SU-DHL-6 (cell line): ENCODE data around the gene FGFRL1.

ENCODE experiments used
- H2AFZ ChIP-seq: fragments of 200-600 bp; sonication (generic); 2 replicates; pipeline ENCODE4 v1.6.1; 2014; ENCODE audit warnings: low read depth, mild to moderate bottlenecking, moderate library complexity, mixed read lengths, antibody characterized with exemption, low read length; ENCODE audit not compliant: severe bottlenecking
- H3F3A ChIP-seq: fragments of 200-600 bp; shearing (Covaris generic); 2 replicates; pipeline ENCODE4 v1.6.0; 2016; ENCODE audit warnings: antibody characterized with exemption, mild to moderate bottlenecking; ENCODE audit not compliant: insufficient read depth
- H3K27ac ChIP-seq: fragments of 200-600 bp; sonication (generic); 2 replicates; pipeline ENCODE4 v1.5.1; 2016; ENCODE audit warnings: low read depth, mild to moderate bottlenecking, low read length, moderate library complexity, mixed read lengths
- H3K27me3 ChIP-seq: fragments of 200-600 bp; sonication (generic), shearing (Covaris generic); 2 replicates; pipeline ENCODE4 v1.6.0; 2014; ENCODE audit warnings: mild to moderate bottlenecking, low read length
- H3K36me3 ChIP-seq: fragments of 200-600 bp; sonication (generic); 2 replicates; pipeline ENCODE4 v1.6.1; 2014; ENCODE audit warnings: mild to moderate bottlenecking, low read length, mixed read lengths
- H3K4me2 ChIP-seq: fragments of 300-600, 200-600 bp; shearing (Covaris generic), sonication (generic); 2 replicates; pipeline ENCODE4 v1.6.0; 2014; ENCODE audit warnings: low read length, low read depth, mild to moderate bottlenecking; ENCODE audit not compliant: poor library complexity, severe bottlenecking
- H3K4me3 ChIP-seq: fragments of 200-600 bp; sonication (generic); 2 replicates; pipeline ENCODE4 v1.5.1; 2014; ENCODE audit warnings: antibody characterized with exemption, low read length, mild to moderate bottlenecking, mixed read lengths; ENCODE audit not compliant: insufficient read depth, poor library complexity, severe bottlenecking
- H3K79me2 ChIP-seq: fragments of 200-600 bp; sonication (generic); 2 replicates; pipeline ENCODE4 v1.6.1; 2014; ENCODE audit warnings: mild to moderate bottlenecking, low read length, moderate library complexity; ENCODE audit not compliant: insufficient read depth
- H3K9ac ChIP-seq: fragments of 200-600 bp; sonication (generic); 2 replicates; pipeline ENCODE4 v1.7.0; 2014; ENCODE audit warnings: mild to moderate bottlenecking, low read length
- H3K9me2 ChIP-seq: fragments of 200-600 bp; sonication (generic); replicated peaks from 2 replicates; pipeline ENCODE4 v1.6.1; 2014; ENCODE audit warnings: low read length; ENCODE audit not compliant: insufficient read depth
- H3K9me3 ChIP-seq: fragments of 200-600 bp; sonication (generic); 2 replicates; pipeline ENCODE4 v1.6.1; 2014; ENCODE audit warnings: low read length, mixed read lengths; ENCODE audit not compliant: insufficient read depth
- H4K20me1 ChIP-seq: fragments of 200-600 bp; sonication (generic); 2 replicates; pipeline ENCODE4 v1.6.1; 2014; ENCODE audit warnings: low read depth, mild to moderate bottlenecking, antibody characterized with exemption, low read length, moderate library complexity, mixed read lengths
- CTCF ChIP-seq: fragments of 200-600 bp; sonication (generic); IDR thresholded peaks from one replicate; pipeline ENCODE4 v1.5.1; 2017; ENCODE audit warnings: antibody characterized with exemption, mild to moderate bottlenecking, low read length, moderate library complexity; ENCODE audit not compliant: insufficient read depth, poor library complexity, severe bottlenecking
- EZH2phosphoT487 ChIP-seq: fragments of 200-600 bp; sonication (generic), shearing (Covaris generic); conservative IDR thresholded peaks from 2 replicates; pipeline ENCODE4 v1.6.1; 2018; ENCODE audit warnings: mild to moderate bottlenecking, antibody characterized with exemption, low read length, moderate library complexity, mixed read lengths

The FGFRL1 gene

GRCh38 chr4:1027915-1028238 is 16.5 kb downstream of the FGFRL1 start:
- Histone ChIP-seq H3K4me3 (no peak overlapping the region), H4K20me1 (no peaks in the 10 kb centered on the region), H3F3A (no peaks in the 10 kb centered on the region; the same call in 1 of the 2 replicates), H3K4me2 (no peak overlapping the region), H3K27me3 (no peaks in the 10 kb centered on the region), H3K79me2 (no peaks in the 10 kb centered on the region), H3K36me3 (no peaks in the 10 kb centered on the region), H2AFZ (no peak overlapping the region), H3K9ac (no peak overlapping the region), H3K27ac (no peak overlapping the region), H3K9me2 (no peaks in the 10 kb centered on the region), H3K9me3 (no peaks in the 10 kb centered on the region)
- TF ChIP-seq EZH2phosphoT487 (no peak), CTCF (no peak)

GRCh38 chr4:1028574-1029220 is 17.3 kb downstream of the FGFRL1 start:
- Histone ChIP-seq H3F3A (no peaks in the 10 kb centered on the region; the same call in 1 of the 2 replicates), H3K36me3 (no peaks in the 10 kb centered on the region), H4K20me1 (no peaks in the 10 kb centered on the region), H3K27me3 (no peaks in the 10 kb centered on the region), H3K79me2 (no peaks in the 10 kb centered on the region), H3K9ac (no peak overlapping the region), H3K4me2 (no peak overlapping the region), H3K27ac (no peak overlapping the region), H2AFZ (no peak overlapping the region), H3K9me3 (no peaks in the 10 kb centered on the region), H3K4me3 (no peak overlapping the region), H3K9me2 (no peaks in the 10 kb centered on the region)
- TF ChIP-seq CTCF = no peak
- TF ChIP-seq EZH2phosphoT487 = no peak

- no peaks in the 10 kb centered on the region for H3K9me2 ChIP-seq
- H3K27ac ChIP-seq = no peak overlapping the region
- no peak overlapping the region for H3K4me3 ChIP-seq
- H2AFZ ChIP-seq = no peak overlapping the region
- no peaks in the 10 kb centered on the region for H3K36me3 ChIP-seq
- H3K4me2 ChIP-seq = no peak overlapping the region
- no peaks in the 10 kb centered on the region for H3K9me3 ChIP-seq
- H3F3A ChIP-seq = no peaks in the 10 kb centered on the region; the same call in 1 of the 2 replicates
- H4K20me1 ChIP-seq = no peaks in the 10 kb centered on the region
- H3K9ac ChIP-seq = no peak overlapping the region
- TF ChIP-seq CTCF = no peak
- no peak for TF ChIP-seq EZH2phosphoT487
- no peaks in the 10 kb centered on the region for H3K79me2 ChIP-seq
- no peaks in the 10 kb centered on the region for H3K27me3 ChIP-seq
These were observed 18.1 kb downstream of the FGFRL1 start for GRCh38 chr4:1029529-1029928.
